RPMI8226 (cell line): ENCODE data around the gene PDCD1LG2.

Source experiments
- DNase-seq: peaks from one replicate; pipeline ENCODE4 v3.0.0-alpha.2; 2015

PDCD1LG2 gene

DNA sequence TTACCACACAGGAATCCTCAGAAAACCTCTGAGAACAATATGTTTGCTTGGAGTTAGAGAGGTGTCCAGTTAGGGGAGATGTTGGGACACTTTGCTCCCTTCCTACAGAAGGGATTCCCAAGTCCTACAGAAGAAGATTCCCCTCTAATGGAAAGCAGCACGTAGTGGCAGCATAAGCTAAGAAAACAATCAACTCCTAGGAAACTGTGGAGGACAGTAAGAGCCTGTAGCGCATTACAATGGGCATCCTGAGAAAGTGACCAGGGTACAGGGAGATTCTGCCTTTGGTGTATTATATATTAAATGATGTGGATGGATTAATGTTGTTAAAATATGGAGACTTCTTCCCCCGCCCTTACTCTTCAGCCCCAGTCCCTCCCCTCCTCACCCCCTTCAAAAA, 104.7 kb downstream of the PDCD1LG2 start:
- no peak for DNase-seq

DNA sequence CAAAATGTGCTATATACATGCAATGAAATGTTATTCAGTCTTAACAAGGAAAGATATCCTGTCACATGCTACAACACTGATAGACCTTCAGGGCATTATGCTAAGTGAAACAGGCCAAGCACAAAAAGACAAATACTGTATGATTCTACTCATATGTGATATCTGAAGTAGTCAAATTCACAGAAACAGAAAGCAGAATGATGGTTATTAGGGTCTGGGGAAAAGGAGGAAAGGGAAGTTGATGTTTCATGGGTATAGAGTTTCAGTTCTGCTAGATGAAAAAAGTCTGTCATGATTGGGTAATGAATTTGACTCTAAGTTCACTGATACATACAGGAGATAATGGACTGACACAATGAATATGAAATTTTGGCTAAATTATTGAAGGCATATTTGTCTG, 107.4 kb downstream of the PDCD1LG2 start:
- peak; percentile 53 for DNase-seq

- DNase-seq, result no peak
Measured at GRCh38 chr9:5620494-5620893, 110.2 kb downstream of the PDCD1LG2 start.
